Epidermal melanocyte (primary cell): ENCODE measurements around the gene GSTCD.
"Not testable (repeated sequence)": the region's sequence is repeated elsewhere in the genome, so short reads cannot be mapped to it uniquely, and the experiment has no call there.

Source experiments
- DNase-seq: peaks from one replicate; pipeline ENCODE4 v3.0.0; 2011; ENCODE audit warnings: low spot score; ENCODE audit not compliant: insufficient read length

The GSTCD gene

DNA sequence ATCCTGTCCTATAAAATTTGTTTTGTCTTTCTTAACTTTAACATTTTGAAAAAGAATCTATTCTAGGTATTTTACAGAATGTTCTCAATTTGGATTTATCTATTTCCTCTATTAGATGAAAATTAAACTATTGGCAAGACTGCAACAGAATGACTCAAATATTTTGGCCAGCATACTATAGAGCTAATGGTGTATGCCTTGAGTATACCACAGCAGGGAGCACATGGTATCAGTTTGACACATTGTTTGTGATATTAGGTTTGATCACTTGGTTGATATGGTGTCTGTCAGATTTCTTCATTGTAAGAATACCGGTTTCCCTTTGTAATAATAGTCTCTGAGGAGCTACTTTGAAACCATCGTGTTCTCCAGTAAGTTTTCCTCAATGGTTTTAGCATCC lies 98.9 kb downstream of the GSTCD start:
- DNase-seq: no peak

DNA sequence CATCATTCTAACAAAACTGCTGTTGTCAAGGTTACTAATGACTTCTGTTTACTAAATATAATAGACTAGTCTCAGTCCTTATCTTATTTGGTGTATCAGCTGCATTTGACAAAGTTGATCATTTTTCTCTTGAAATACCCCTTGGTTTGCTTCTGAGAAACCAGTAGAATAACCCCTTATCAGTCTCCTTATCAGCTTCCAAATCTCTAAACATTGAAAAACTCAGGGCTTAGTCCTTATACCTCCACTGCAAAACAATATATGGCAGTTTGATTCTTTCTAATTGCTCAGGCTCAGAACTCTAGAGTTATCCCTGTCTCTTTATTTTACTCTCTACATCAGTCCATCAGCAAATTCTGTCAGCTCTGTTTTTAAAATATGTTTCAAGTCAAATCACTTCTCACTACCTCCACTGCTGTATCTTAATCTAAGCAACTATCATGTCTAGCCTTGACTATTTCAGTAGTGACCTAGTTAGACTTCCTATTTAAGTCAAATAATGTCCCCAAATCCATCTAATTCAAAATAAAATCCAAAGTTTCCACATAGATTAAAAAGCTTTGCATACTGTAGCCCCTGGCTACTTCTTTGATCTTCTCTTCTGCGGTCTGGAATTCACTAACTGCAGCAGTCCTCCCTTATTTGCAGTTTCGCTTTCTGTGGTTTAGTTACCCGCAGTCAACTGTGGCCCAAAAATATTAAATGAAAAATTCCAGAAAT lies 99.6 kb downstream of the GSTCD start:
- DNase-seq: no peak

DNA sequence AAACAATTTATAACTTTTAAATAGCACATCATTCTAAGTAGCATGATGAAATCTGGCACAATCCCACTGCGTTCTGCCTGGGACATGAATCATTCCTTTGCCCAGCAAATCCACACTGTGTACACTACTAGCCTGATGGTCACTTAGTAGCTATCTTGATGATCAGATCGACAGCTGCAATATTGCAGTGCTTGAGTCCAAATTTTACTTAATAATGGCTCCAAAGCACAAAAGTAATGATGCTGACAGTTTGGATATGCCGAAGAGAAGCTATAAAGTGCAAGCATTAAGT lies 100.1 kb downstream of the GSTCD start:
- DNase-seq: no peak

DNA sequence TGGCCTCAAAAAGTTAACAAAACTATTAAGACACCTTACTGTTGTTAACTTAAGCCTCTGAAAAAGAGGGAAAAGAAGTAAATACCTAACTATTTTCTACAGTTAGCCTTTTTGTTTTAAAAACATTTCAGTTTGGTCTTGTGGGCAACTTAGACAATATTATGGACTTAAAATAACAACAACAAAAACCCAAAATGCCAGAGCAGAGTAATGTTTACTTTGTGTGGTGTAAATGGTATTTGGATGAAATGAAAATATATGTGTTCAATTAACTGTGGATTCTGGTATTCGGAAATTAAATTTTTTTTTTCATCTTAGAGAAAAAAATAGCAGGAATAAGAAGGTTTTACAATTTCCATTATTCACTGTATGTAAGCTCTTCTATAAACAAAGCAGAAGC lies 107.1 kb downstream of the GSTCD start:
- DNase-seq: no peak

DNA sequence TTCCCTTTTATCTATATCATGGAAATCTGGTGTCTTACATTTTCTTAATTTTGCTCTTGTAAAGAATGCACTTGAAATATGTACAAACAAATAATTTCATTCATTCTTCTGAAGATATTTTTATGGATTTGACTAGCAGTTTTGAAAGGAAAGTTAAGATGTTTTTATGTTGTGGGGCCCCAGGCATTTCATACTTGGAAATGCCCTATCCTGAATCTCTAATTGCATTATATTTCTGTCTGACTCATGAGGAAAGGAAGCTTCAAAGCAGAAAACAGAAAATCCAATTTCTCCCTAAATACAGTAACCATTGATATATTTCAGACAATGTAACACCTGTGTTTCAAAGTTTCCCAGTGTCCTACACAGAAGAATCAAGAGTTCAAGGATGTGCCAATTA lies 113.5 kb downstream of the GSTCD start:
- DNase-seq: no peak

DNA sequence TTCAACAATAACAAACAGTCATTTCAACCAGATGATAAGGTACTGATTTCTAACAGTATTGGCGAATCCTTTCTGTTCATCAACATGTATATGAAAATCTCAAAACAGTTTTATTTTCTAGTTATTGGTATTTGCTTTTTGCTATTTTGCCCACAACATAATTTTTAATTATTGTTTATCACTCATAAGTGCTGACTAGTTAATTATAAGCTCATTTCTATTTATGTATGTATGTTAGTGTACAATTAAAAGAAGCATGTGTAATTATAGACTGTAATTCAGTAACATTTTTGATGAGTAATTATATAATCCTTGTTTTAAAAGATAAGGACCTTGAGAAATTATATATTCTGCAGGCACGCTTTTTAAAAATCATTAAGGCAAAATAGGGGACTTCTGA lies 119.5 kb downstream of the GSTCD start:
- DNase-seq: no peak

DNA sequence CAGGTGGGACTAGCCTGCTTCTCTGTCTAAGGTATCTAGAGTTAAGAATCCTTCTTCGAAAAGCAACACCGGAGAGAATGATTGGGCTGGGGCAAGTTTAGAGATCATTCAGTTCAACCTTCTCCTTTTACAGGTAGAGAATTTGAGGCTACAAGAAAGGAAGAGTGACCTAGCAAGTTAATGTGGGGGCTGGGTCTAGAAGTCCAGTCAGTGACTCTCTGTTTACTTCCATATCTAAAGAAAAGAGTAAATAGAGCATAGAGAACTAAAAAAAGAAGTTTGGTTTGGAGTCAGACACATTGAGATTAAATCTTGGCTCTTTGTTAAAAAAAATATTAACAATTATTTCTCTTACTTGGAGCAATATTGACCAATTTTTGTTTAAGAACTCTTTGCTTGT lies 122.6 kb downstream of the GSTCD start:
- DNase-seq: no peak

DNA sequence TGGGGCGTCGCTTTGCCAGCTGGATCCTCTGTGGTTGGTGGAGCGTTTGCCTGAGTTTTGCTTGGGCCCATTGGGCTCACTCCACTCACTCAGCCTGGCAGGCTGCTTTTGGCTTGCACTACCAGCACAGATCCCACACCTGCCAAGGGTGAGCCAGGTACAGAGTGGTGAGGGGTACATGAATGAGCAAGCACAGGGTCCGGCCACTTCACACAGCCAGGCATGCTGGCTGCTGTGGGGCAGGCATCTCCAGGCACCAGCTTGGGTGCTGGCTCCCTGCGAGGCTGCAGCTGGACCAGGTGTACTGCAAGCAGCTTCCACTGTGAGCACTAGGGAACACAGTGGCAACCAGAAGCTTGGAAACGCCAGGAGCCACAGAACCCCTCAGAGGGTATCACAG lies 126.6 kb downstream of the GSTCD start:
- DNase-seq: no peak

DNA sequence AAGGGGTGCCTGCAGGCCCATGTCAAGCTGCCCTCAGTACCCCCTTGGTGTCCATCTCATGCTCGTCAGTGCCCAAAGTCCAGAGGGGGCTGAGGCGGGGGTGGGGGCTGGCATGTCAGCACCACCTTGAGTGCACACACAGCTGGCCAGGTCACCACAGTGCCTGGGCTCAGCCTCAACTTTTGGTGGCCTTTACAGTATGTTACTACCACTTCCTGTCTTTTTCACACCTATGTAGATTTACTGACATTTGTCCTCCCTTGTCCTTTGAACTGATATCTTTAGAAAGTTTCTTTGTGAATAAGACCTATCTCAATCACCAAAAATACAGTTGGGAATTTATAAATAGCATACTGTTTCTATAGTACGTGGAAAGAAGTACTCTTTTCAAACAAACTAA lies 128.0 kb downstream of the GSTCD start:
- no peak for DNase-seq

DNA sequence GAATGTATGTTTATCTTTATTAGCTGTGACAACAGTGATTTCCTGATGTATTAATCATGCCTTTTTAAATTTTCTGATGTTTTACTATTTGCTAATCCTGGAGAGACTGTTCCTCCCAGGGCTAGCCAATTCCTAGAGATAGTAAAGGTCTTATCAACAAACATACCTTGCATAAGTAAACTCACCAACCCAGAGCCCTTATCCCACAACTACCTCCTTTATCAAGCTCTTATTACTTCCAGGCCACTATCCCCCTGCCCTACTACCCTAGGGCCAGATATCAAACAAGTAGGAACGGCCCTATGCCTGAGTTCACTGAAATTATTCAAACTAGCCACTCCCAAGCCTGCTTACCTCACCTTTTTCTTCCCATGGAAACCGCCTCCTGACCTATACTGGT lies 128.5 kb downstream of the GSTCD start:
- DNase-seq: no peak

DNA sequence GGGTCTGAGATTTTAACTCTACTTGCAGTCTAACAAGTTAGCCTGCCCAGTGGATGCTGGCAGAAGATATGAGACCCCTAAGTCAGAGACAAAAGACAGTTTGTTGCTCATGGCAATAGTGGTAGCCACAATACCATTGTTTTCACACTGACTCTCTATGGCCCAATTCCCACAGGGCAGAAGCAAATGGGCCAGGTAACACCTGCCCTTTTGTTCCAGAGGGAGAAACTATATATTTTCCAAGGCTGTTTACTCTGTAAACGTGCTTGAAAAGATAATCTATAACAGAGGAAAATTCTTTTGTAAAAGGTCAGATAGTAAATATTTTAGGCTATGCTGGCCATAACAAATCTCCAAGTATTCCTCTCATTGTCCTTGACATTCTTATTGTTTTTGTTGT lies 129.5 kb downstream of the GSTCD start:
- DNase-seq: no peak

DNA sequence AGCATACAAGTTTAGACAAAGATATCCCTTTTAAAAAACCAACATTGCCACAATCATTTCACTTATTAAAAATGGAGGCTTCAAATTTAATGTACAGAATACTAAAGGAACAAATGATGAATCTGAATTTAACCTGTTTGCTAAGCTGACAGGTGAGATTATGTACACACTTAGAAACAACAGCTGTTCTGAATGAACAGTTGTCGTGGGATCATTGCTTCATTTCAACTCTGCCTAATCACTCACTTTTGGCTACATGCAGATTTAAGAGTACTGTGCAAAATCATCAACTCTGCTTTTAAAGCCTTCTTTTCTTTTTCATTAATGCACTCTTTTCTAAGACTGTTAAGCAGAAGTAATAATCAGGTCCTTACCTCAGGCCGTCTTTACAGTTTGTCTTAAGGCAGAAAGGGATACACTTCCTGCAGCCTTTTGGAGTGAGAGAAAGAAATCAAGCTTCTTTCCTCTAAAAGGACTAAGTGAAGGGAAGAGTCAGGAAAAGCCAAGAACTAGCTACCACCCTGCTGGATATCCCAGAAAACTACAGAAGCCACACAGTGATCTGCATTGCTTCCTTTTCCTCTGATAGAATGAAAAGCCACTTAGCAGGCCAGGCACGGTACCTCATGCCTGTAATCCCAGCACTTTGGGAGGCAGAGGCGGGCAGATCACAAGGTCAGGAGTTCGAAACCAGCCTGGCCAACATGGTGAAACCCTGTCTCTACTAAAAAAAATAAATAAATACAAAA lies 132.0 kb downstream of the GSTCD start:
- DNase-seq: no peak

DNA sequence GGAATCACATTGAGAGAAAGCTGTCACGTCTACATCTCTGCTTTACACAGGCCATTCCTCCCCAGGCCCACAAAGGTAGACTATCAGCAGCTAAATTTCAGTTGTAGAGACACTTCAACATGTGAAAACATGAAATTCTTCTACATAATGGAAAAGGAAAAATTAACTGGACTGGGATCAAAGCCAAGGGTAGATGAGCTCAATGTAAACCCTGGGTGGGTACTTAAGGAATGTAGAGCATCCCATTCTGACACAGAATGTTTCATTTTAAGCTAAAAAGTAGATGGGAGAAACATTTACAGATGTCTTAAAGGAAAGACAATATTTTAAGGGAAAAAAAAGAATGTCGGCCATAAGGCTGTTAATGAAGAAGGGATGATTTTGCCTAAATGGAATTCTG lies 135.4 kb downstream of the GSTCD start:
- DNase-seq: no peak

DNA sequence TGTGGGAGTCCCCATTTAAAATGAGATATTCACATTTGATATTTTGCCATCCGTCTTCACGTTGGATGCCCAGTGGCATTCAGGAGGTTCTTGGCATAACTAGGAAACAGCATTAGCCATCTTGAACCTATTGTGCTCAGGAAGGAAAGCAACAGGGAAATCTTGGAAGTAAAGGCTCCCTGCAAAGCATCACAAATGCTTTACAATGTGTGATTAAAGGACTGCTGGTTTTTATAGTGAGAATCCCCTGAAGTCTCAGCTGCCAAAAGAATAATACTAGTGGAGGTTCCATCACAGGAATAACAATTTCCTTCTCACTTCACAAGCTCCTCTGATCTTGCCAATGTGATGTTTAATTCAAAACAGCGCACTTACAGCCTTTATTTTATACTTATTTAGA lies 137.0 kb downstream of the GSTCD start:
- no peak for DNase-seq

DNA sequence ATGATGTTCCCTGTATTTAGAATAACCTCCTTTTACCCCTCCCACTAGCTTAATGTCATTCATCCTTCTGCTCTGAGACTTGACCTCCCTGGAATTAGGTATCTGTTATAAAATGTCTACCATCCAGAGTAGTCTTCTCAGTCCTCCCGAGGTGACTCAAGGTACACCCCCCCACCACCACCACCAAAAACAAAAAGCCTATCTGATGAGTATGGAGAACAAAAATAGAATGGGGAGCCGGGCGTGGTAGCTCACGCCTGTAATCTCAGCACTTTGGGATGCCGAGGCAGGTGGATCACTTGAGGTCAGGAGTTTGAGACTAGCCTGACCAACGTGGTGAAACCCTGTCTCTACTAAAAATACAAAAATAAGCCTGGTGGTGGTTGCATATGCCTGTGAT lies 139.8 kb downstream of the GSTCD start:
- DNase-seq: not testable (repeated sequence)

DNA sequence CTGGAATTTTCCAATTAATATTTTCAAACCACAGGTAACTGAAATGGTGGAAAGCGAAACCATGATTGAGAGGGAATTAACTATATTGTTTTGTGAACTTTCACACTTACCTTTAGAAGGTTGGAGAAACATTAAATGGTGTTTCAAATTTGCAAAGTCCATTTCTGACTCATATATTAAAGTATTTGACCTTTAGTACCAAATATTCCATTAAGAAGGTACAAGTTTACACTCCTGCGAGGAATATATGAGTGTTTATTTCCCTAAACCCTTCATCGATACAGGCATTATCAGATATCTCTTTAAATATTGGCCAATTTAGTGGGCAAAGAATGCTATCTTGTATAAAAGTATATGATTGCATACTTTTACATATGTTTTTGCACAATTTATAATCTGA lies 142.6 kb downstream of the GSTCD start:
- DNase-seq: no peak

DNA sequence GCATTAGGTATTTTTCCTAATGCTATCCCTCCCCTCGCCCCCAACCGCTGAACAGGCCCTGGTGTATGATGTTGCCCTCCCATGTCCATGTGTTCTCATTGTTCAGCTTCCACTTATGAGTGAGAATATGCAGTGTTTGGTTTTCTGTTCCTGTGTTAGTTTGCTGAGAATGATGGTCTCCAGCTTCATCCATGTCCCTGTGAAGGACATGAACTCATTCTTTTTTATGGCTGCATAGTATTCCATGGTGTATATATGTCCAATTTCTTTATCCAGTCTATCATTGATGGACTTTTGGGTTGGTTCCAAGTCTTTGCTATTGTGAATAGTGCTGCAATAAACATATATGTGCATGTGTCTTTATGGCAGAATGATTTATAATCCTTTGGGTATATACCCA lies 143.6 kb downstream of the GSTCD start:
- DNase-seq: not testable (repeated sequence)

DNA sequence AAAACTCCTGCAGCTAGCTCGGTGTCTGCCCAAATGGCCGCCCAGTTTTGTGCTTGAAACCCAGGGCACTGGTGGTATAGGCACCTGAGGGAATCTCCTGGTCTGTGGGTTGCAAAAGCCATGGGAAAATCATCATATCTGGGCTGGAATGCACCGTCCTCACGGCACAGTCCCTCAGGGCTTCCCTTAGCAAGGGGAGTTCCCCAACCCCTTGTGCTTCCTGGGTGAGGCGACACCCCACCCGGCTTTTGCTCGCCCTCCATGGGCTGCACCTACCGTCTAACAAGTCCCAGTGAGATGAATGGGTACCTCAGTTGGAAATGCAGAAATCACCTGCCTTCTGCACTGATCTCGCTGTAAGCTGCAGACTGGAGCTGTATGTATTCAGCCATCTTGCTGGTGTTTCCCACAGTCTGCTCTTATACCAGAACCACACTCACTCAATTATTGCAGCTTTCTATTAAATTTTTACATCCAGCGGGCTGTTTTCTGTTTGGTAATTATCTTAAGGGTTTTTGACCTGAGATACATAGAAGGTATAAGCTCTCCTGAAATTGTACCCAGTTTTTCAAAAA lies 150.0 kb downstream of the GSTCD start:
- DNase-seq: no peak

DNA sequence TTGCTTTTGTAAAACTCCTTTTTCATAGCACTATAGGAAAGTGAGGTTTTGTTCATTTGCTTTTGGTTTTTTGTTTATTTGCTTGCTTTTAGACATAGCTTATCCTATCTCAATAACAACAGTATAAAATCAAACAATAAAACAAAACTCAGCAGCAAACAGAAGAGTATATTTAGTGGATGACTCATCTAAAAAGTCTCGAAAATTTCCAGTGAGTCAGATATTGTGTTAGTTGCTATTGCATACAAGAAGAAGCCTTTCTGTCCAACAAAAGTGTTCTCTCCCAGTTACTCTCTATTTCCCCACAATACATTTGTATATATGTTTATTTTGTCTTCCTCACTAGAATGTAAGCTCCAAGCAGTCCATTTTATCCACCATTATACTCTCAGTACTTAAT lies 150.6 kb downstream of the GSTCD start:
- DNase-seq: no peak

DNA sequence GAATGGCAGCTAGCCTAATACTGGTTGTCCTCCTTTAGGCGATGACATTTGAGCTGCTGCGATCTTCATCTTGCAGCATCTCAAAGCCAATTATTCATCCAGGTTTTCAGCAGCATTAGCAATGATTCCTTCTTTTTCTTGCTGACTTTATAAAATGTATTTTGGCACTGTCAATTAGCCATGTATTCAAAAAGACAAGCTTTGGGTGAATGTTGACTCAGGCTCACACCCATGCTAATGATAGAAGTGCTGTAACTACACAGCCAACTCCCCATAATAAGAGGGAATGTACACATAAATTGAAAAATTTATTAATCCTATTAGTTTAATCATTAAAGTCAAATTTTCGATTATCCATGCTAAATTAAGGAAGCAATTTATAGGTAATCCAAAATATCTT lies 162.4 kb downstream of the GSTCD start:
- DNase-seq: no peak

DNA sequence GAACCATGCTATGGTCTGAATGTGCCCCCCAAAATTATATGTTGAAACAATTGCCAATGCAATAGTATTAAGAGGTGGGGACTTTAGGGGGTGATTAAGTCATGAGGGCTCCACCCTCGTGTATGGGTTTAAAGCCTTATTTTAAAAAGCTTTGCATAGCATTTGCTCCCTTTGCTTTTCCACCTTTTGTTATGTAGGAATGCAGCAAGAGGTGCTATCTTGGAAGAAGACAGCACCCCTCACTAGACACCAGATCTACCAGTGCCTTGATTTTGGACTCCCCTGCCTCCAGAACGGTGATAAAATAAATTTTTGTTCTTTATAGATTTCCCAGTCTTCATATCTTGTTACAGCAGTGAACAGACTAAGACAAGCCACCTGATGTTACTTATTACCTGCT lies 163.4 kb downstream of the GSTCD start:
- DNase-seq: no peak

DNA sequence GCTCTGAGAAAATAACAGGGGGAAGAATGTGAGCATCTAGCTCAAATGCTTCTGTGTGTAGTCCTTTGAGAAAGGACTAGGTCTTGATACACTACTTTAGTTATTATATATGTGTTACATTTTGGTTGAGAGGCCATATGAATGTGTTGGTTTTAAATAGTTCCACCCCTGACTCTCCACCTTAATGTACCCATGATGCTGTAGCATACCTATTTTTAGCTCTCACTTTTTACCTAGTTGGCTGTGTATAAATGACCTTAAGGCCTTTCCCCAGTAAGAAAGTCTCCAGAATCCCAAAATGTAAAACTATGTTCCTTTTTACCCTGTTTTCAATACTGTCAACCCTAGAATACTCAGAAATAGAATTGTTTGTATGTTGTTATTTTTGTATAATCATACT lies 166.6 kb downstream of the GSTCD start:
- no peak for DNase-seq

DNA sequence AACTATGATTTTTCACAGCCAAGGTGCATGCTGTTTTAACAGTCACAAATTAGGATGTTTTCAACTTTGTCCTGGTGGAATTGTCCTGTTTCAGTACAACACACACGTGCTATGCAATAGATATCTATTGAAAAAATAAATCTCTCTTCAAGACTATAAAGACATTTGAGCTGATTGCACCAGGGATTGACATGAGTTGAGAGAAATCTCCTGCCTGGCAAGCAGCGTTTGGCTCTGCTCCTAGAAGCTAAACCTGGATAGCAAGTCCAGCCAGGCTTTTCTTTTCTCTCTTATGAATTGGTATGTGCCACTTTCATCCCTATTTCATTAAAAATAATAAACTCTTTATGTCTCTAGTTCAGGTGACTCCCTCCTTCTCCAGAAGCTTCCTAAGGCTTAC lies 170.1 kb downstream of the GSTCD start:
- no peak for DNase-seq
